NCI-H2171 (cell line): ENCODE results near the gene GLT8D2.

Source experiments
- DNase-seq: peaks from one replicate; lab custom pipeline; 2025; lab: John Stamatoyannopoulos, UW

GLT8D2 gene

DNA sequence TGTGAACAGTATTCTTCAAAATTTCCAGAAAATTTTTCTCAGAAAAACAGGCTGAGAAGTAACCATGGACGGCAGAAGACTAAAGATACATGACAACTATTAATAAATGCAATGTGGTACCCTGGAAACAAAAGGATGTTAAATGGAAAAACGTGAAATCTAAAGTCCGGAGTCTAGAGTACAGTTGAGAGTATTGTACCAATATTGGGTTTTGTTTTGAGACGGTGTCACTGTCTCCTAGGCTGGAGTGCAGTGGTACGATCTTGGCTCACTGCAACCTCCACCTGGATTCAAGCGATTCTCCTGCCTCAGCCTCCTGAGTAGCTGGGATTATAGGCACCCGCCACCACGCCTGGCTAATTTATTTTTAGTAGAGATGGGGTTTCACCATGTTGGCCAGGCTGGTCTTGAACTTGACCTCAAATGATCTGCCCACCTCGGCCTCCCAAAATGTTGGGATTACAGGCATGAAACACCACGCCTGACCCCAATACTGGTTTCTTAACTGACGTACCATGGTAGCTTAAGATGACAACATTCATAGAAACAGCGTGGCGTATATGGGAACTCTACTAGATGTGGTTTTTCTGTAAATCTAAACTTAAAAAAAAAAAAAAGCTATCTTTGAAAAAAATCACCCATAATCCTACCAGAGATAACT is 101.1 kb downstream of the GLT8D2 start:
- DNase-seq, result no peak

DNA sequence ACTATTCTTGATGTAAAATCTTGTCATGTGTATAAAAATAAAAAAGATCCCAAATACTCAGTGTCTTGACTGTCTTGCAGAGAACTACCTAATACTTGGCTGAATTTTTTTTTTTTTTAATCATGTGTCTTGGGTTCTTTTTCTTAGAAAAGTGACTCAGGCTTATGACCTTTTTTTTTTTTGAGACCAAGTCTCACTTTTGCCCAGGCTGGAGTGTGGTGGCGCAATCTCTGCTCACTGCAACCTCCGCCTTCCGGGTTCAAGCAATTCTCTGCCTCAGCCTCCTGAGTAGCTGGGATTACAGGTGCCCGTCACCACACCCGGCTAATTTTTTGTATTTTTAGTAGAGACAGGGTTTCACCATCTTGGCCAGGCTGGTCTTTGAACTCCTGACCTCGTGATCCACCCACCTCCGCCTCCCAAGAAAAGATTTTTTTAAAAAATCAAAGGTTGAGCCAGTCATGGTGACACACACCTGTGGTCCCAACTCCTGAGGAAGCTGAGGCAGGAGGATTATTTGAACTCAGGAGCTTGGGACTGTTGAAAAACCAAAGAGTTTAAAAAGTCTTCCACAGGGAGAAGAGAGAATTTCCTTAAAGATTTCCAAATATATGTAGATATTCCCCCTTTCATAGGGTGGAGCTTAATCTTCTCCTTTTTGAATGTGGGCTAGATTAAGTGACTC is 102.0 kb downstream of the GLT8D2 start:
- no peak for DNase-seq

DNA sequence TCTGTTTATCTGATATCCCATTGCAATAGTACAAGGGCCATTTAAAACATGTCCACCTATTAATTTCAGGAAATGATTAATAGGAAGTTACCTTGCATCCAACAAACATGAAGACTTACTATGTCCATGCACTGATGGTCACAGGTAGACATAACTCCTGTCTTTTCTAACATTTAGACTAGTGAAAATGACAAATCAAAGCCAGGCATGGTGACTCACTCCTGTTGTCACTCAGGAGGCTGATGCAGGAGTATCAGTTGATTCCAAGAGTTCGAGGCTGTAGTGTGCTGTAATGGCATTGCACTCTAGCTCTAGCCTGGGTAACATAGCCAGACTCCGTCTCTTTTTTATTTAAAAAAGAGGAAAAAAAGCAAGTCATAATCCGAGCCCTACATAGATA is 105.0 kb downstream of the GLT8D2 start:
- no peak for DNase-seq
